Stimulated activated CD4-positive, alpha-beta T cell treated with anti-CD3 and anti-CD28 coated beads, Interleukin-4, amount 100 ng/mL, for 48 hours (primary cell): ENCODE results near the gene USP31.

Experiments
- DNase-seq, 2 donors: peaks; one replicate each; pipeline ENCODE4 v3.0.0-alpha.2; 2020; ENCODE audit warnings: low read depth in 2 of 2

USP31 gene

DNA sequence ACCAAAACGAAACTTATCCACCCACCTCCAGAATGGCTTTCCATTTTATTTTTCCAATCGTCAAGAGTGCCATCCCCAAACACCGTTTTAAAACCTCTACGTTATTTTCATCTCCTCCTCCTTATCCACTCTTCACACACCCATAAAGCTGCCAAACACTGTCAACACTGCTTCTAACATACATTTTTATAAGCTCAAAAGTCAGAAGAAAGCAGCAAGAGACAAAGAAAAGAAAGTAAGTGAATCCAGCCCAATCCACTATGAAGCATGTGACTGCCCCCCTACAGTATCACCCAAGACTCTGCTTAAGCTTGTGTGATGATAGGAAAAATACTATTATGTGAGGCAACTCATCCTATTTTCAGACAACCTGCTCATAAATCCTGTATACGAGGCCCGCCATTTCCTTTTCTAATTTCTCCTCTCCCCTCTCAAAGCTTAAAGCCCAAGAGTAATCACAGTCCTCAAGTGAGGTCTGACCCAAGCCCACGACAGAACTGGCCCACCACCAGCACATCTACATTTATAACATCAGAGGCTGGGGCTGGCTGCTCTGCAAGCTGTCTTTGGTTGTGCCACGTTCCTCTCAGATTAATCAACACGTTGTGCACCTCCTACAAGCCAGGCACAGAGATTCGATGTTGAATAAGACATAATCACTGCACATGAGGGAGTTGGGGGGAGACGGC lies 16.3 kb downstream of the USP31 start:
- DNase-seq, result no peak

DNA sequence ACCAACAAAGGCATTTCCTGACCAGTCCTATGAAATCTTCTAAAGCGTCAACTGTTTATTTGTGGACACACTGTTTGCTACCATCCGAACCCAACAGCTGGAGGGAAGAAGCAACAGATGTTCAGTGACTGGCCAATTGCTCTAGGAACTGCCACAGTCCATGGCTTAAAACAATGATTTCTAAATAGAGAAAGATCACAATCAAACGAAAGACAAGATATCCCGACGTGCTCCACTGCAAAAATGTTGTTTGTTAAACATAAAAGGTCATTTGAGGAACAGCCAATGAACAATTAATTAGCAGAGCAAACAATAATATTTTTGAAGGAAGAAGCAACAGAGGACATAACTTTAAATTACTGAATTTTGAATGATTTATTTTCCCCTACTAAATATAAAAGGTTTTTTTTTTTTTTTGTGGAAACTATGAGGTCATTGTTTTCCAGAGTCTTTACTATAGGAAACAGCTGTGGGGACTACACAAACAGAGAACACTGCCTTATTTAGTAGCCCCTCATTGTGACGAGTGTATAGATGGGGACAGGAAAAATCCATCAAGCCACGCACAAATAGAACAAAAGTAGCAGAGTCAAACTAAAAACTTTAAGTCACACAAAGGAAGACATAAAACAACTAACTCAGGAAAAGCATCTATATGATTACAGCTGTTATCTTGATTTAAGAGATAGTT lies 17.2 kb downstream of the USP31 start:
- DNase-seq, result no peak

DNA sequence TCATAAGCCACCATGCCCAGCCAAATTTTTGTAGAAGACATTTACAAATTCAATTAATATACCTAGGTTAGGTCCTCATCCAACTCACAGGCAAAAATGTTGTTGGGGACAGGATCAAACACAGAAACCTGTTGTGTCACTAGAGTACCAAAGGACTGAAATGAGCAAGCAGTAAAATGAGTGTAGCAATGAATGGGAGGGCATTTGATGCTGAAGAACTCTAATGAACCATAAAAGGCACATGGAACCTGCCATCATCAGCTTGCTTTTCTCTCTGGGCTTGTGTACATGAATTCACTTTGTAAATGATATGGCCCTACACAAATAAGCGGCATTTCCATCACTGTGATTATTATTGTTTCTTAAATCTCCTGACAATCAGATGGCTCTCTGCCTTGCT lies 17.8 kb downstream of the USP31 start:
- DNase-seq, result no peak

DNA sequence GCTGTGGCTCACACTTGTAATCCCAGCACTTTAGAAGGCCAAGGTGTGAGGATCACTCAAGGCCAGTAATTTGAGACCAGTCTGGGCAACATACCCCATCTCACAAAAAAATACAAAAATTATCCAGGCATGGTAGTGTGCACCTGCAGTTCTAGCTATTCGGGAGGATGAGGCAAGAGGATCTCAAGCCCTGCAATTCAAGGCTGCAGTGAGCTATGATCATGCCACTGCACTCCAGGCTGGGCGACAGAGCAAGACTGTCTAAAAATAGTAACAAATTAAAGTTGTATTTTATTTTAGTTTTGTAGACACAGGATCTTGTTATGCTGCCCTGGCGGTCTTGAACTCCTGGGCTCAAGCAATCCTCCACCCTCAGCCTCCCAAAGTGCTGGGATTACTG lies 18.2 kb downstream of the USP31 start:
- no peak for DNase-seq

DNA sequence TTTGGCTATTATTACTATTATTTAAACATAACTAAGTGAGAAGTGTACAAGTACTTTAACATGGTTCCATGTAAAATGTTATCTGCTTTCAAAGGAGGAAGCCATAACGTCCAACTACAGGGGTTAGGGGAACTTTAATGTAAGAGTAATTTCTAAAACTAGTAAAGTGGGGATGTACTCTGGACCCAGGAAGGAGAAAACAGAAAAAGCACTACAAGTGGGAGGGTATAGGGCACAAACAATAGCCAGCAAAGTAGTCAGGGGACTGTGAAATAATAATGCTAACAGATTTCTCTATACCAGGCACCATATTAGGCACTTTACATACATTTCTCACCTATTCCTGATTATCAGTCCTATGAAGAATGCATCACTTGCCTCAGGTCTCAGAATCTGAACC lies 19.6 kb downstream of the USP31 start:
- DNase-seq, result no peak

DNA sequence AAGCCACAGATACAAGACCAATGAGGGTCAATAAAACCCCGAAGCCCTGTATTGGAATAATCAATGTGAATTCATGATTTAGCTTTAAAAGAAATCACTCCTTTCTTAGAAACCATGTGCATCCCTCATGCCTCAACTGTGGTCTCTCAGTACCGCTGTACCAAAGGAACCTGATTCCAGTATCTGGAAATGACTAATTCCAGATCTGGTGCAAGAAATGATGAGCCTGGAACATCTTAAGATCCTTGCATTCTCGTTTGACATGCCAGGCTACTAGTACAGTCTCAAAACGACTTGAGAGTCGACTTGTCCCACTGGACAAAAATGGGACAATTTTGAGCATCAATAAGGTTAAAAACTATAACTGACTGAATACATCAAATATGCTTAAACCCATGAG lies 21.2 kb downstream of the USP31 start:
- no peak for DNase-seq

DNA sequence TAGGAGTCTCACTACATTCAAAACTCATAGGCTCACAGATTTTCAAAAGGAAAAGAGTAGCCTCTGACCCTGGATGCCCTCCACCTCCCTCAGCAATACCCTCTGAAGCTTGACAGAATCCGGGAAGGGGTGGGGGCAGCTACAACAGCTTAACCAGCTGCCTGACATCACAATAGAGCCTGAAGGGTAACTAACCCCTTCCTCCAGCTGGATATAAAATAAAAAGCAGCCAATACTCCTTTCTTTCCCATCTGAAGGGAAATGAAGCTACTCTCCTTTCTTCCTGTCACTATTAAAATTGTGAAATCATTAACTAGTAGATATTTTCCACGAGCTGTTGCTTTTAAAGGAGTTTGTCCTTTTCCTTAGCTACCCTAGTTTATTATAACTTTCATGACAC lies 24.0 kb downstream of the USP31 start:
- no peak for DNase-seq

DNA sequence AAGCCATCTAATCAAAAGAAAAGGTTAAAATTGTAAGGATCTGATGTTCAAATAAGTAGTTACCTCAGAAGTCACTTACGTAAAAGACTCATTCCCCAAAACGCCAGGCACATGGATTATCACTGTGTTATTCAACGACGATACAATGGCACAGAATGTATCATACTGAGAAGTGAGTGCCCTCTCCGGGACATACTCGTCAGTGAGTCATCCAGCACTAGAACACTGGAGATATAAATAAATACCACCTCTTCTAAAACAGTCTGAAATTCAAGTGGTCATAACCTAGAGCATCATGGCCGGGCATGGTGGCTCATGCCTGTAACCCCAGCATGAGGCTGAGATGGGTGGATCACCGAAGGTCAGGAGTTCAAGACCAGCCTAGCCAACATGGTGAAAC lies 24.9 kb downstream of the USP31 start:
- no peak for DNase-seq

DNA sequence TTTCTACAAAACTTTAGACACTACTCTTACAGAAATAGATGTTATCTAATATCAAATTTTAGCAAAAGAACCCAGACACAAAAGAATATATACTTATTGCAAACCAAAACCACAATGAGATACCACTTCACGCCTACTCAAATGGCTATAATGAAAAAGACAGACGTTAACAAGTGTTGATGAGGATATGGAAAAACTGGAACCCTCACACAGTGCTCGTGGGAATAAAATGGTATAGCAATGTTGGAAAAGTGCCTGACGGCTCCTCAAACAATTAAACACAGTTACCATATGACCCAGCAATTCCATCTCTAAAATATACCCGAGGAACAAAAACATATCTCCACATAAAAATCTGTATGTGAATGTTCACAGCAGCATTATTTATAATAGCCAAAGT lies 27.1 kb downstream of the USP31 start:
- DNase-seq, result no peak

DNA sequence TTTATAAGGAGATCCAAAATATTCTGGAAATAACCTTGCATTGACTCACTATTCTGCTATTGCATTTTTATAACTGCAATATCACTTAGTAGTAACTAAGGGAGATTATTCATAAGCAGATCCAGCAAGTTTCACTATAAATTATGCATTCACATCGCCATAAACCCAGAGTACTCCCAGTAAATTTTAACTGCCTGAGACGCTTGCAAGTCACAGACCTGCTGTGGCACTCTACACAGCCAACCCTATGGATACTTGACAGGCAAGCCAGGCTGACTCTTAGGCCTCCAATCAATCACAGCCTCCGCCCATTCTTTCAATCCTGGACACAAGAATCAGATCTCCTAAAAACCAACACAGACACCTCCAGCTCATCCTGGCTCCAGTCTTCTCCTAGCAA lies 28.2 kb downstream of the USP31 start:
- no peak for DNase-seq

DNA sequence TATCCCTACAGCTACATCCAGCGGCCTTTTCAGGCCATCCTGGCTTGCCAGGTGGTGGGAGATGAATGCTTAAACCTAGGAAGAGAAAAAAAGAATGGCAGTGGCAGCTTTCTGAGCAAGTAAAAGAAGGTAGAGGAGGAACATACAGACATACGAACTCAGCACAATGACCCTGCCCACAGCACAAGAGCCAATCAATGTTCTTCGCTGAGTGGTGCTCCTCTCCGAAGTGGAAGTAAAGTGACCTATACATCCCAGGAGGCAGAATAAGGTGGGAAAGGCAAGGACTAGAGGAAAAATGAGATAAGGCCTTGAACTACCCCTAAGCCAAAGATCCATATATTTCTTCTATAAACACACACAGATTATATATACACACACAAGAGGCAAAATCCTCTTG lies 28.7 kb downstream of the USP31 start:
- DNase-seq, result no peak

DNA sequence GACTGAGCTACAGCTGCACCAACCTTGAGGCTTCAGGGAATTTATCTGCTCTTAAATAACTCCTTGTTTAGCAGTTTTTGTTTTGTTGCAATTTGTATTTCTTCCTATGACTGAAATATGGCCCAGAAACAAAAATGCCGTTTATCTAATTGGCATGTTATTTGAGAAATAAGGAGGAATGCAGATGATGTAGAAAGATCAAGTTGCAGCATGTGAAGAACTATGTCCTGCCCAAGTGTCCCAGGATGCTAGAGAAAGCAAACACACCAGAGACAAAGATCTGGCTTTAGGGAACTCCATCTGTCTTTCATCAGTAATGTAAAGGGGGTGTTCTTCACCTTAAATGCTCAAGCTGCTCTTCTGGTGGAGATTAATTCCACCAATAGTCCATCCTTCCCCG lies 29.7 kb downstream of the USP31 start:
- DNase-seq, result no peak

DNA sequence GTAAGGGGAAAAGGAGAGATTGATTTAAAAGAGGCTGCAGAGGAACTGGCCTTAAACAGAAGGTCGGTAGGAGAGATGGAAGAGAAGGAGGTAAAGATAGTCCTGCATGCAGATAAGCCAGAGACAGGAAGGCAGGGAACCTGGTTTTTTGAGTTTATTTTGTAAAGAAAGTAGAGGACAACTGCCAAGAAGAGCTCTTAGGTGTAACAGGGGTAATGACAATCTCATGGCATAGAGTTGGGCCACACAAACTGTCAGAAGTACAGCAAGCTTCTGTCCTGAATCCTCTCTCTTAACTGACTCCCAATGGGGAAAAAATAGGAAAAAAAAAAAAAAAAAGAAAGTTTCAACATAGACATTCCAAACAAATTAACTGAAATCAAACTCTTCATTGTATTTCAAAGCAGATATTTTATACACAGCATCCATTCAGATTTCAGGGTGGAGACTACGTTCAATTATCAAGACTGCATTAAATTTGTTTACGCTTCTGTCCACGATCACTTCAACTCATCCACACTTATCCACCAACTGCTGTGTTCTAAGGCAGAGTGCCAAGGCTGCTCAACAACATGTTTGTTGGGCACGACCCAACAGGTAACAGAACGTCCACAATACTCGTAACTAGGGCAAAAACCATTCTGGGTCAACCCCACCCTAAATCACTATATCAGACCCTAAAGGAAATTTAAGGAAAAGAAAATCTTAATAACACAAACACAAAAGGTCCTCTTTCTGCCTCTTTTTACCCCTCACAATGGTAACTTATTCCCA lies 34.9 kb downstream of the USP31 start:
- no peak for DNase-seq

DNA sequence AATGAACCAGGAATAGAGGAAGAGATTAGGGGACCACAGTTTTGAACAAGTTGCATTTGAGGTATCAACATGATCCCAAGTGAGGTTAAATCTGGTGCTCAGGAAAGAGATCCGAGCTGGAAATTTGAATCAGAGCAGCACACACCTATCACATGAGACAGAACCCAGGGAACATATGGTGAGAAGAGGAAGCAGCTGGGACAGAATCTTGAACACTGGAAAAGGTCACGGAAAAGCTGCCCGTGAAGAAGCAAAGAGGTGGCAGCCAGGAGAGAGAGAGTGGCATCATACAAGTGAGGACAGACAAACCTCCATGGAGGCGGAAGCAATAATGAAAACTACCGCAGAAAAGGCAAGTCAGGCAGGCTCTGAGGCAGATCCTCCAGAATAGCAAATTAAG lies 36.1 kb downstream of the USP31 start:
- DNase-seq, result no peak

DNA sequence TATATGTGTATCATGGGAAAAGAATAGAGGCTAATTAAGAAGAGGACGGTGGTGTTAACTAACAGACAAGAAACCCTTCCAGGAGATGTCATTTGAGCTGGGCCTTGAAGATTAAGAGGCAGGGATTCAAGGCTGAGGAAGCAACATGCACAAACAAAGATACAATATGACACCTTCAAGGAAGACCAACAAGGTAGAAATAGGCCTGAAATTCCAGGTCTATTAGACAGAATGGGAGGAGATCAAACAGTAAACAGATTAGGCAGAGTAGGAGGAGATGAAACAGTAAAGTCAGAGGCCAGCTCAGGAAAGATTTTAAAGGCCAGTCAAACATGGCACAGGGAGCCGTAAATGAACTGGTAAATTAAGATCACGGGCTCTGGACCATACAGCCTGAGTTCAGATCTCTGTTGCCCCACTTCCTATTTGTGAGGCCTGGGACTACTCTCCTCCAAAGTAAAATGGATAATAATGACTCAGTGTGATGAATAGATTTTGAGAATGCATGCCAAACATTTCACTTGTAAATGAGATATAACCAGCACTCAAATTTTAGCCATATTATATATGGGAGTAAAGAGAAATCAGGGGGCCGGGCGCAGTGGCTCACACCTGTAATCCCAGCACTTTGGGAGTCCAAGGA lies 38.9 kb downstream of the USP31 start:
- DNase-seq, result no peak

DNA sequence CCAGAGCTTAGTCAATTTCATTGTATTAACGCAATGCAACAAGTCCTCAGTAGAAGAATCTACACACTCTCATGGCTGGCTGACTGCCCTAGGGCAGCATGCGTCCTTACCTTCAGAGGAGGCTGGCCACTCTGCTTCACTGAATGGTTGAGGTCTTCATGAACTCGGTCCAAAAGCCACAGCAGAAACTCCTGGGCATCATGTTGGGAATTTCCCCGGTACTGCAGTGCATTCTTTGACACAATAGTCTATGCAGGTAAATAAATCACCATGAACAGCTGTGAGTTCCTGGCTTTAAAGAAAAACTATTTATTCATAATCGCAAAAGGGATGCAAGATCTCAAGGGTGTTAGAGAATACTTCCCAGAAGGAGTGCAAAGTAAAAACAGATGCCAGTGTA lies 41.3 kb downstream of the USP31 start:
- DNase-seq, result no peak

DNA sequence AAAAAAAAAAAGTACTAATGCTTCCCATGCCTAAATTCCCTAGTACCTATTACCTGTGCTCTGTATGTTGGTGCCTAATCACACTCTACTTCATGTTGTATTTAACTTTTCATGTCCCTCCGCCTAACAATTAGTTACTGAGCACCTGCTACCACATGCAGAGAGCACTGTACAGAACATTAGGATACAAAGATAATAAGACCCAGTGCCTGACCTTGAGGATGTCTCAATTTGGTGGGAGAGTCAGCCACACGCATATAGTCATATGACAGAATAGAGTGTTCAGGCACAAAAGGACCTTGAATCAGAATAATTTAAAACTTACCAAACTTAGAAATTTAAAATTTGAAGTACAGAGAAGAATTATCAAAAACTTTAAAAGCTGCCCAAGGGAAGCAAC lies 42.1 kb downstream of the USP31 start:
- DNase-seq, result no peak

DNA sequence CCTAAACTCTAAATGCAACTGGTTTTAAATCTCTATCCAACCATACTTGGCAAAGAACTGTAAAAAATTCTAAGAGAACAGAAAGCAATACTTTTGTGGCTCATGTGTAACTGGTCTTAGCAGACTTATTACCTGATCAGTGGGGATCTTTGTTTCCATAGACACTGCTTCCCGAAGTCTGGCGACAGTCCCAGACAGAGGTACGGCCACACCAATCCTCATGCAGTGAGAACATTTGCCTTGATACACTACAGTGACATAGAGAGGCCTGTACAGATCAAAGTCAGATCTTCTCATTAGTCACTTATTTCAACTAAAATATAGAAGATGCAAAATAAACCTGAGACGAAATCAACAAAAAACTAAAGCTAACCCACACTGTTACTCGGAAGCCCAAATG lies 43.9 kb downstream of the USP31 start:
- DNase-seq, result no peak

DNA sequence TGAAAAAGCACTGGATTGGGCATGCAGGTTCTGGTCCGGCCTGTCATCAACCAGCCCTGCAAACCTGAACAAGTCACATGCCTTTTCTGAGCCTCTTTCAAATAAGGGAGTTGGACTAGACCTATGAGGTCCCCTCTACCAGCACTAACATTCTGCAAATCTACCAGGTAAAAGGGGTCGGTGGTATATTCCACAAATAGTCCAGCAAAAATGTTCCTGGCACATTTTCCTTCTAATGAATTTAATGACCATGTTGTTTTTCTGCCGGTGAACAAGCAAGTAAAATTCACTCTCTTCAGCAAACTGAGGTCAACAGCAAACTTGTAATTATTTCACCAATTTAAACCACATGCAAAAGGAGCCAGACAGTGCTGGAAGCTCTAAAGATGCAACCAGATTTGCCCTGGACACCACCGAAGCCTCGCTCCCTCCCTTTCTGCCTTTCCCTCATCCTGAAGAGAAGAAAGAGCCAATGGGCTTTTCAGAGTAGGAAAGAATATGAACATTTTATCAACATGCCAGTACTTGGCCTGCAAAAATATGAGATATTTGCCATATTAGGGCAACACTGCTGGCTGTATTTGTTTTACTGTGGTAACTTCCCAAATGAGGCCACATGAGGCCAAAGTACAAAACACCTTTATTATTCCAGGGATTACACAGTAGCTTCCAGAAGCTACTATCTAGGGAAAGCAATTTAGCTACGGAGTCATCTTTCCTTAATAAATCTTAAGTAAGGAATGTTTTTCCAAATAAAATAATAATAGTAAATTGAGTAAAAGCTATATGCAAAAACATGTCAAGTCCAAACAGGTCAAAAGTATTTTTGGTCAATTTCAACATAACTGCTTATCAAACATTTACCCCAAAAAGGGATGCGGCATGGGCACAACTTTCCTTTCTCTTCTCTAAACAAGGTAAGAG lies 45.0 kb downstream of the USP31 start:
- DNase-seq, result no peak

DNA sequence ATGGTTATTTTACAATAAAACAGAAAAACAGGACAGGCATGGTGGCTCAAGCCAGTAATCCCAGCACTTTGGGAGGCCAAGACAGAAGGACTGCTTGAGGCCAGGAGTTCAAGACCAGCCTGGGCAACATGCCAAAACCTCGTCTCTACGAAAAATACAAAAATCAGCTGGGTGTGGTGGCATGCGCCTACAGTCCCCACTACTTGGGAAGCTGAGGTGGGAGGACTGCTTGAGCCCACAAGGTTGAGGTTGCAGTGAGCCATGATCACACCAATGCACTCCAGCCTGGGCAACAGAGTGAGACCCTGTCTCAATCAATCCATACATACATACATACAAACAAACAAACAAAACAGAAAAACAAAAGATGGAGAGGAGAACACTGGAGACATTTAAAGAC lies 45.6 kb downstream of the USP31 start:
- no peak for DNase-seq

DNA sequence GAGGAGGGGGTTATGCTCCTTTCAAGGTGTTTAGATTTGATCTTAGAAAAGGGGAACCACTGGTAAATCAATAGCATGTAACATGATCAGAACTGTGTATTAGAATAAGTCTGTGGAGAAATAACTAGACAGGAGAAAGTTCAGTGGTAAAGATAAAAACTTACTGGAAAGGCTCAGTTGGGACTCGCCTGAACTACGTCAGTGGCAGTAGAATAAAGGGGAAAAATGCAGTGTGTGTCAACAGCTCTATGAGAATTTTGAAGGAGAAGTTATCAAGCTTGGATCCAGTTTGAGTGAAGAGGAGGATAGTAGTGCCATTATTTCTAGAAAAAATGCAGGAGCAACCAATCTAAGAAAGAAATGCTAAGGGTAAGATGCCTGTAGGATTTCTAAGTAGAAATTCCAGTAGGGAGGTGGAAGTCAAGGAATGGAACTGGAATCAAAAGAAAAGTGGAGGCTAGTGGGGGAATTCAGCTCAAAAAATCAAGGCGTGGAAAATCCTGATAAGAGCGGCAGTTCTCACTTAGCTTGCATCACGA lies 48.2 kb downstream of the USP31 start:
- no peak for DNase-seq
